Activated naive CD4-positive, alpha-beta T cell treated with anti-CD3 and anti-CD28 coated beads for 36 hours (primary cell): ENCODE results near the gene ADO. TPM values are rescaled to one million over a fixed set of nuclear protein-coding genes. Genes with fewer than 3 reads are reported as not detected.
A peak's percentile ranks its signal among the peaks of the same experiment; 100 is the strongest.
"Not testable (repeated sequence)": the region's sequence is repeated elsewhere in the genome, so short reads cannot be mapped to it uniquely, and the experiment has no call there.

Source experiments
- CTCF ChIA-PET: fragments of 350-600 bp; sonication (Branson Sonifier 250); formaldehyde crosslinking; loops from one replicate; lab custom pipeline; 2021; ENCODE audit warnings: antibody characterized with exemption; lab: Charles Lee
- DNase-seq: peaks from one replicate; pipeline ENCODE4 v3.0.0-alpha.2; 2020
- H3K27ac Mint-ChIP-seq: one replicate; pipeline ENCODE4 v1.8.0; 2021; ENCODE audit warnings: mild to moderate bottlenecking, mixed read lengths
- H3K27me3 Mint-ChIP-seq: one replicate; pipeline ENCODE4 v1.8.0; 2021; ENCODE audit warnings: low read depth, mixed read lengths
- H3K36me3 Mint-ChIP-seq: one replicate; pipeline ENCODE4 v1.8.0; 2021; ENCODE audit warnings: low read depth, mixed read lengths
- H3K4me1 Mint-ChIP-seq: one replicate; pipeline ENCODE4 v1.8.0; 2021; ENCODE audit warnings: low read depth, mixed read lengths
- H3K4me3 Mint-ChIP-seq: one replicate; pipeline ENCODE4 v1.8.0; 2021; ENCODE audit warnings: mild to moderate bottlenecking, moderate library complexity, mixed read lengths
- H3K9me3 Mint-ChIP-seq: one replicate; pipeline ENCODE4 v1.8.0; 2021; ENCODE audit warnings: mixed read lengths
- intact Hi-C: fragments of 100-400 bp; cut with micrococcal nuclease; formaldehyde crosslinking; loops from one replicate; pipeline ENCODE4 v1.15.1; 2023
- total RNA-seq, 2 experiments: library from RNA; stranded (reverse); gene quantifications; one replicate each; pipeline ENCODE4 v1.2.3, GENCODE V29; 2021

Gene ADO
- total RNA-seq, 2 experiments from 2014 or later = 24.9 to 26.2 TPM

- intact Hi-C loops = no loop called here
- H3K27ac Mint-ChIP-seq = no peak overlapping the region
- no peaks in the 10 kb centered on the region for H3K27me3 Mint-ChIP-seq
- no peak for DNase-seq
- CTCF ChIA-PET = no interaction called here
- no peaks in the 10 kb centered on the region for H3K9me3 Mint-ChIP-seq
- H3K4me1 Mint-ChIP-seq = peaks cover 13% of the 10 kb centered on the region
- H3K36me3 Mint-ChIP-seq = no peaks in the 10 kb centered on the region
- H3K4me3 Mint-ChIP-seq = no peak overlapping the region
Observed at GRCh38 chr10:62772186-62772974, 32.1 kb upstream of the ADO start.

DNA sequence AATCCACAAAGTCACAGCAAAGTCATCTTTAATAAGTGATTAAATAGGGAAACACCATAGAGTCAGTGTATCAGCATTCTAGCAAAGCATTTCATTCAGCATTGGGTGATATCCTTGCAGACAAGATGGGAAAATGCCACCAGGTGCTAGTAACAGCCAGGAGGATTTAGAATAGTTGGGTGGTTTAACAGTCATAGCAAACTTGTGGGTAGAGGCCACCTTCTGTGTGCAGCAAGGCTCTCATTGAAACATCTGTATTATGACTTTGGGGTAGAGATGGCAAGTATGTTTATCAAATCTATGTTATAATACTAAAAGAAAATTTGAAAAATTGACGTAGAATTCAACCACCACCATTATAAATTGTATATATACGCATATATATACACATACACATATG is 26.4 kb upstream of the ADO start:
- H3K27me3 Mint-ChIP-seq = no peaks in the 10 kb centered on the region
- CTCF ChIA-PET = interaction anchor here (1.2 to 2.5 kb wide), 3 partner anchors 18 to 44 kb away, joined by 5 to 19 read pairs (median 7); partner anchors contain the start of gene EGR2
- intact Hi-C loops = no loop called here
- peaks cover 21% of the 10 kb centered on the region for H3K4me1 Mint-ChIP-seq
- no peaks in the 10 kb centered on the region for H3K36me3 Mint-ChIP-seq
- no peak overlapping the region for H3K4me3 Mint-ChIP-seq
- peak; percentile 44 for DNase-seq
- no peaks in the 10 kb centered on the region for H3K9me3 Mint-ChIP-seq
- no peak overlapping the region for H3K27ac Mint-ChIP-seq

DNA sequence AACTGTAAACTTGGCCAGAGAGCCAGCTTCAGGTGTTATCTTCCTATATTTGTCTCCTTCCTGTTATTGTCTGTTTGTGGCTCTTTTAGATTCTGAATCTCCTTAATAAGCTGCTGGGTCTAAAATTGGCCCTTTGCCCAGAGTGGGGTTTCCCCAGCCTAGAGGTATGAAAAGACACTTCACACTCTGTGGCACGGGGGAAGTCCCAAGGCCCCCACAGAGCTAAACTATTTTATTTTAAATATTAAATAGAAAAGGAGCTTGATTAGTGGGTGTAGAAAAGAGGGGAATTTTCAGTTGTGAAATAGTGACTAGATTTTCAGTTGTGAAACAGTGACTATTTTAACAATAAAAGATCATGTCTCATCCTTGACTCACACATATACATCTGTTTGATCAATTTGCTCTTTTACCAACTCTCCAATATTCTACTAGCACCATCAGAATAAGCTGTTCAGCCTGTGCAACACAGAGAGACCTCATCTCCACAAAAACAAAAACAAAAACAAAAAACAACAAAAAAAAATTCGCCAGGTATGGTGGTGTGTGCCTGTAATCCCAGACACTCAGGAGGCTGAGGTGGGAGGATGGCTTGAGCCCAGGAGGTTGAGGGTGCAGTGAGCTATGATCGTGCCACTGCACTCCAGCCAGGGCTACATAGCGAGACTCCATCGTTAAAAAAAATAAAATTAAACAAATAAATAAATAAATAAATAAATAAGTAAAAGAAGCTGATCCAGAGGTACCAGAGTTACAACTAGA is 24.9 kb upstream of the ADO start:
- H3K4me3 Mint-ChIP-seq = no peak overlapping the region
- intact Hi-C loops = loop anchor here (1.0 kb wide), 8 partner anchors 24 to 142 kb away; partner anchors contain the start of genes ADO and EGR2
- CTCF ChIA-PET = interaction anchor here (0.6 to 2.5 kb wide), 15 partner anchors 10 to 407 kb away, joined by 3 to 19 read pairs (median 5); partner anchors contain the start of genes ADO and EGR2

DNA sequence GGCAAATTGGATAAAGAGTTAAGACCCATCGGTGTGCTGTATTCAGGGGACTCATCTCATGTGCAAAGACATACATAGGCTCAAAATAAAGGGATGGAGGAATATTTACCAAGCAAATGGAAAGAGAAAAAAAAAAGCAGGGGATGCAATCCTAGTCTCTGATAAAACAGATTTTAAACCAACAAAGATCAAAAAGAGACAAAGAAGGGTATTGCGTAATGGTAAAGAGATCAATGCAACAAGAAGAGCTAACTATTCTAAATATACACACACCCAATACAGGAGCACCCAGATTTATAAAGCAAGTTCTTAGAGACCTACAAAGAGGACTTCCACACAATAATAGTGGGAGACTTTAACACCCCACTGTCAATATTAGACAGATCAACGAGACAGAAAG is 20.0 kb upstream of the ADO start:
- H3K27me3 Mint-ChIP-seq, H3K4me3 Mint-ChIP-seq, H3K4me1 Mint-ChIP-seq, DNase-seq, intact Hi-C loops, H3K27ac Mint-ChIP-seq, H3K36me3 Mint-ChIP-seq: not testable (repeated sequence)
- CTCF ChIA-PET = interaction anchor here (0.7 kb wide), 1 partner anchor 35 kb away, joined by 3 read pairs; no protein-coding TSS in a partner anchor
- H3K9me3 Mint-ChIP-seq = peaks cover 15% of the 10 kb centered on the region

More for the DNA sequence above, 24.9 kb upstream of the ADO start:
- Mint-ChIP-seq H3K27me3 (no peaks in the 10 kb centered on the region), H3K9me3 (peaks cover 4% of the 10 kb centered on the region), H3K27ac (peak overlapping the region; percentile 59), H3K36me3 (peaks cover 3% of the 10 kb centered on the region), H3K4me1 (peaks cover 21% of the 10 kb centered on the region)
- DNase-seq = peak; percentile 94

DNA sequence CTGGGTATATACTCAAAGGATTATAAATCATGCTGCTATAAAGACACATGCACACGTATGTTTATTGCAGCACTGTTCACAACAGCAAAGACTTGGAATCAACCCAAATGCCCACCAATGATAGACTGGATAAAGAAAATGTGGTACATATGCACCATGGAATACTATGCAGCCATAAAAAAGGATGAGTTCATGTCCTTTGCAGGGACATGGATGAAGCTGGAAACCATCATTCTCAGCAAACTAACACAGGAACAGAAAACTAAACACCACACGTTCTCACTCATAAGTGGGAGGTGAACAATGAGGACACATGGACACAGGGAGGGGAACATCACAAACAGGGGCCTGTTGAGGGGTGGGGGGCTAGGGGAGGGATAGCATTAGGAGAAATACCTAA is 16.2 kb upstream of the ADO start:
- CTCF ChIA-PET, H3K27ac Mint-ChIP-seq, H3K36me3 Mint-ChIP-seq, H3K4me1 Mint-ChIP-seq, H3K4me3 Mint-ChIP-seq, H3K27me3 Mint-ChIP-seq, DNase-seq, intact Hi-C loops: not testable (repeated sequence)
- H3K9me3 Mint-ChIP-seq = peaks cover 15% of the 10 kb centered on the region

GRCh38 chr10:62788861-62789467 is 15.6 kb upstream of the ADO start:
- no peak for DNase-seq
- H3K27me3 Mint-ChIP-seq = peaks cover 8% of the 10 kb centered on the region
- intact Hi-C loops = no loop called here
- no peak overlapping the region for H3K4me3 Mint-ChIP-seq
- peaks cover 9% of the 10 kb centered on the region for H3K36me3 Mint-ChIP-seq
- H3K27ac Mint-ChIP-seq = no peak overlapping the region
- CTCF ChIA-PET = no interaction called here
- peaks cover 12% of the 10 kb centered on the region for H3K9me3 Mint-ChIP-seq
- no peaks in the 10 kb centered on the region for H3K4me1 Mint-ChIP-seq

GRCh38 chr10:62790019-62790555 is 14.4 kb upstream of the ADO start:
- CTCF ChIA-PET = no interaction called here
- DNase-seq = no peak
- intact Hi-C loops = no loop called here

DNA sequence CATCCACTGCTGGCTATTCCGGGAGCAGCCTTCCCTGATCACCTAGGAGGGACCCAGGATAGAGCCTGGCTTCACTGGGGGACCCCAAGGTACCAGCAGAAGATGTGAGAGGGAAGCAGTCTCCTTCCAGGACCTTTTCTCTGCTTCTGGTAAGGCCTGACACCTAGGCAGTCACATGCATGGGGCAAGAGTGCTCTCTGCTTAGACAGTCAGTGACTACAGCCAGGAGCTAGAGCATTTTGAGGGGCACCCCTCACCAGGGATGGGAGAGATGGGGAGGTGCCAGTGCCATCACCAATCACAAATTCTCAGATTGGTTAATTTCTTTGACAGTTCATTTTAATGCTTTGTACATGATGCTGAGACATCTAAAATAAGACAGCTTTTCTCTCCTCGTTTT is 13.9 kb upstream of the ADO start:
- no peak for DNase-seq
- intact Hi-C loops = no loop called here
- Mint-ChIP-seq H3K27ac (no peak overlapping the region), H3K27me3 (peaks cover 8% of the 10 kb centered on the region), H3K4me3 (no peak overlapping the region), H3K4me1 (no peaks in the 10 kb centered on the region), H3K9me3 (peaks cover 4% of the 10 kb centered on the region), H3K36me3 (no peaks in the 10 kb centered on the region)
- CTCF ChIA-PET = no interaction called here

More at GRCh38 chr10:62790019-62790555, 14.4 kb upstream of the ADO start:
- peaks cover 3% of the 10 kb centered on the region for H3K36me3 Mint-ChIP-seq
- no peaks in the 10 kb centered on the region for H3K4me1 Mint-ChIP-seq
- H3K27ac Mint-ChIP-seq = no peak overlapping the region
- peaks cover 8% of the 10 kb centered on the region for H3K27me3 Mint-ChIP-seq
- H3K9me3 Mint-ChIP-seq = peaks cover 7% of the 10 kb centered on the region
- H3K4me3 Mint-ChIP-seq = no peak overlapping the region

GRCh38 chr10:62792261-62792660 is 12.3 kb upstream of the ADO start:
- Mint-ChIP-seq H3K9me3 (peaks cover under 1% of the 10 kb centered on the region), H3K4me1 (peaks cover 4% of the 10 kb centered on the region), H3K4me3 (no peak overlapping the region), H3K27me3 (peaks cover 15% of the 10 kb centered on the region), H3K36me3 (no peaks in the 10 kb centered on the region), H3K27ac (no peak overlapping the region)
- CTCF ChIA-PET = no interaction called here
- no peak for DNase-seq
- intact Hi-C loops = no loop called here

GRCh38 chr10:62794306-62794705 is 10.2 kb upstream of the ADO start:
- Mint-ChIP-seq H3K27ac (no peak overlapping the region), H3K9me3 (no peaks in the 10 kb centered on the region), H3K27me3 (peaks cover 18% of the 10 kb centered on the region), H3K36me3 (no peaks in the 10 kb centered on the region), H3K4me1 (peaks cover 4% of the 10 kb centered on the region), H3K4me3 (no peak overlapping the region)
- DNase-seq = no peak
- intact Hi-C loops = no loop called here
- CTCF ChIA-PET = no interaction called here

GRCh38 chr10:62795100-62795499 is 9.4 kb upstream of the ADO start:
- CTCF ChIA-PET = no interaction called here
- peaks cover 18% of the 10 kb centered on the region for H3K27me3 Mint-ChIP-seq
- H3K4me3 Mint-ChIP-seq = no peak overlapping the region
- DNase-seq = no peak
- peaks cover 4% of the 10 kb centered on the region for H3K4me1 Mint-ChIP-seq
- no peaks in the 10 kb centered on the region for H3K36me3 Mint-ChIP-seq
- no peaks in the 10 kb centered on the region for H3K9me3 Mint-ChIP-seq
- H3K27ac Mint-ChIP-seq = no peak overlapping the region
- intact Hi-C loops = no loop called here

DNA sequence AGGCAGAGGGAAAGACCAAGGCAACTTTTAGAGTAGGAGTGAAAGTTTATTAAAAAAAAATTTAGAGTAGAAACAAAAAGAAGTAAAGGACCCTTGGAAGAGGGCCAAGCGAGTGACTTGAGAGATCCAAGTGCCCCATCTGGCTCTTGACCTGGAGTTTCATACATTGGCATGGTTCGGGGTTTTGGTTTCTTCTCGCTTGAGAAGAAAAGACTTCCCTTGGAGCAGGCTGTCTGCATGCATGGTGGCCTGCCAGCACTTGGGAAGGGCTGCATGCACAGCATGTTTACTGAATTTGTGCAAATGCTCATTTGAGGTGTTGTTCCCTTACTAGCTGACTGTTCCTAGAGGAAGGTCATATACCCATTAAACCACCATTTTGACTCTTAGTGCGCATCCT is 8.8 kb upstream of the ADO start:
- no peak for DNase-seq
- intact Hi-C loops = no loop called here
- H3K27me3 Mint-ChIP-seq = peaks cover 18% of the 10 kb centered on the region
- CTCF ChIA-PET = no interaction called here
- H3K36me3 Mint-ChIP-seq = no peaks in the 10 kb centered on the region
- no peak overlapping the region for H3K4me3 Mint-ChIP-seq
- H3K27ac Mint-ChIP-seq = no peak overlapping the region
- H3K4me1 Mint-ChIP-seq = peaks cover 4% of the 10 kb centered on the region
- no peaks in the 10 kb centered on the region for H3K9me3 Mint-ChIP-seq
